22Rv1 (cell line): ENCODE data around the gene HNRNPL.

Experiments used
- CTCF ChIP-seq: fragments of 450-650 bp; IDR thresholded peaks from 2 replicates; pipeline ENCODE4 v1.5.1; 2017; ENCODE audit warnings: mild to moderate bottlenecking
- ZFX ChIP-seq: fragments of 450-650 bp; IDR thresholded peaks from 2 replicates; pipeline ENCODE4 v1.6.1; 2017; ENCODE audit warnings: antibody characterized with exemption, borderline replicate concordance

GRCh38 chr19:38888876-38889275, 39.1 kb upstream of the HNRNPL start:
- no peak for TF ChIP-seq CTCF
- no peak for TF ChIP-seq ZFX
